HCT116 (cell line): ENCODE results near the gene CHRNA9. TPM values are rescaled to one million over a fixed set of nuclear protein-coding genes. Genes with fewer than 3 reads are reported as not detected.

Source experiments
- ATAC-seq: fragments of 200-7000 bp; cut with Tn5 transposase; 2 replicates; pipeline ENCODE4 v1.9.1; 2020; ENCODE audit warnings: mild to moderate bottlenecking, moderate library complexity
- BruUV-seq: library from RNA; stranded (reverse); fragments of 400-500 nt; replicated peaks from 2 replicates; lab custom pipeline; 2021; lab: Mats Ljungman, UMichigan
- CTCF ChIA-PET: fragments of 300-600 bp; sonication (Branson Sonifier 250); formaldehyde crosslinking; loops from one replicate; lab custom pipeline; 2021; ENCODE audit warnings: antibody characterized with exemption; lab: Charles Lee
- POLR2A ChIA-PET: fragments of 300-600, 350-600 bp; sonication (Branson Sonifier 250); formaldehyde crosslinking; loops from one replicate; lab custom pipeline; 2021; ENCODE audit warnings: antibody characterized with exemption; lab: Charles Lee
- RAD21 ChIA-PET, 2 experiments: fragments of 300-600 bp; sonication (Branson Sonifier 250); formaldehyde crosslinking; loops; one replicate each; lab custom pipeline; 2023; ENCODE audit warnings: low total read pairs in 2 of 2; ENCODE audit not compliant: uncharacterized antibody in 2 of 2, unreplicated experiment in 2 of 2, low non-redundant PET in 1 of 2; lab: Charles Lee
- DNase-seq: peaks from one replicate; pipeline ENCODE4 v3.0.0-alpha.2; 2010; ENCODE audit warnings: low read depth, low spot score
- H2AFZ ChIP-seq: fragments of 200-600 bp; shearing (Covaris generic), sonication (generic); 2 replicates; pipeline ENCODE4 v1.6.1; 2017; ENCODE audit warnings: low read depth, mixed run types, mixed read lengths, antibody characterized with exemption, low read length; ENCODE audit not compliant: poor library complexity, severe bottlenecking
- H3K27ac ChIP-seq: 2 replicates; pipeline ENCODE4 v1.5.1; 2012; ENCODE audit warnings: low read depth, low read length
- H3K27me3 ChIP-seq: fragments of 200-600 bp; sonication (generic); 2 replicates; pipeline ENCODE4 v1.6.1; 2016; ENCODE audit warnings: mixed run types, low read length, mixed read lengths; ENCODE audit not compliant: insufficient read depth
- H3K36me3 ChIP-seq, 2 experiments: fragments of 200-500 bp in 1 of 2; fragments of 200-600 bp in 1 of 2; sonication (Bioruptor generic) in 1 of 2; sonication (generic) in 1 of 2; 2 replicates each; pipeline versions ENCODE4 v1.5.1 to v1.6.1; 2014 to 2016; ENCODE audit warnings: low read length in 2 of 2, inconsistent platforms in 1 of 2, mixed read lengths in 1 of 2, mixed run types in 1 of 2; ENCODE audit not compliant: insufficient read depth in 2 of 2, control insufficient read depth in 1 of 2
- H3K4me1 ChIP-seq, 2 experiments: fragments of 200-600 bp in 1 of 2; sonication (generic) in 1 of 2; 2 replicates each; pipeline versions ENCODE4 v1.5.1 to v1.6.1; 2012 to 2017; ENCODE audit warnings: low read length in 2 of 2, inconsistent platforms in 1 of 2, mild to moderate bottlenecking in 1 of 2, mixed read lengths in 1 of 2, mixed run types in 1 of 2, moderate library complexity in 1 of 2; ENCODE audit not compliant: insufficient read depth in 2 of 2, control insufficient read depth in 1 of 2
- H3K4me2 ChIP-seq: fragments of 200-600 bp; sonication (generic); 2 replicates; pipeline ENCODE4 v1.6.1; 2017; ENCODE audit warnings: mixed run types, low read length, mixed read lengths
- H3K4me3 ChIP-seq, 2 experiments: fragments of 200-600 bp in 1 of 2; sonication (generic) in 1 of 2; replicated peaks in 1 of 2; 2 replicates each; pipeline ENCODE4 v1.5.1; 2011 to 2016; ENCODE audit warnings: low read length in 2 of 2, control low read depth in 1 of 2, low read depth in 1 of 2, mild to moderate bottlenecking in 1 of 2, mixed read lengths in 1 of 2, mixed run types in 1 of 2
- H3K79me2 ChIP-seq: fragments of 200-600 bp; sonication (generic); 2 replicates; pipeline ENCODE4 v1.6.1; 2017; ENCODE audit warnings: mild to moderate bottlenecking, mixed run types, low read length, moderate library complexity, mixed read lengths; ENCODE audit not compliant: insufficient read depth
- H3K9ac ChIP-seq: fragments of 200-600 bp; sonication (generic); 2 replicates; pipeline ENCODE4 v1.6.1; 2016; ENCODE audit warnings: low read length, mixed read lengths
- H3K9me2 ChIP-seq: fragments of 200-600 bp; sonication (generic), shearing (Covaris generic); 2 replicates; pipeline ENCODE4 v1.6.1; 2017; ENCODE audit warnings: mixed run types, mild to moderate bottlenecking, moderate library complexity; ENCODE audit not compliant: insufficient read depth
- H3K9me3 ChIP-seq, 2 experiments: fragments of 200-500 bp in 1 of 2; fragments of 200-600 bp in 1 of 2; sonication (Bioruptor generic) in 1 of 2; sonication (generic) in 1 of 2; 2 replicates each; pipeline ENCODE4 v1.6.1; 2014 to 2017; ENCODE audit warnings: low read length in 2 of 2, mixed read lengths in 2 of 2, inconsistent platforms in 1 of 2, low read depth in 1 of 2, mild to moderate bottlenecking in 1 of 2, mixed run types in 1 of 2, moderate library complexity in 1 of 2; ENCODE audit not compliant: control insufficient read depth in 1 of 2, insufficient read depth in 1 of 2
- H4K20me1 ChIP-seq: fragments of 200-600 bp; sonication (generic), shearing (Covaris generic); 2 replicates; pipeline ENCODE4 v1.6.1; 2017; ENCODE audit warnings: mixed run types, mild to moderate bottlenecking, moderate library complexity; ENCODE audit not compliant: insufficient read depth
- CBX3 ChIP-seq: IDR thresholded peaks from 2 replicates; pipeline ENCODE4 v1.6.1; 2012; ENCODE audit warnings: low read depth
- CEBPB ChIP-seq: IDR thresholded peaks from 2 replicates; pipeline ENCODE4 v1.6.1; 2012; ENCODE audit warnings: low read depth
- ELF1 ChIP-seq: IDR thresholded peaks from 2 replicates; pipeline ENCODE4 v1.6.1; 2012; ENCODE audit warnings: low read depth, borderline replicate concordance
- EZH2 ChIP-seq: fragments of 200-600 bp; sonication (generic); IDR thresholded peaks from 2 replicates; pipeline ENCODE4 v1.6.1; 2017; ENCODE audit warnings: antibody characterized with exemption, mixed run types
- FOSL1 ChIP-seq: IDR thresholded peaks from 2 replicates; pipeline ENCODE4 v1.6.1; 2012; ENCODE audit warnings: low read depth
- POLR2A ChIP-seq: IDR thresholded peaks from 2 replicates; pipeline ENCODE4 v1.7.0; 2011; ENCODE audit warnings: borderline replicate concordance; ENCODE audit not compliant: insufficient read depth, insufficient read length; ENCODE audit errors: extremely low read depth
- POLR2AphosphoS5 ChIP-seq: IDR thresholded peaks from 2 replicates; pipeline ENCODE4 v1.6.1; 2011; ENCODE audit warnings: mild to moderate bottlenecking, low read depth, low read length, moderate library complexity
- RAD21 ChIP-seq: IDR thresholded peaks from 2 replicates; pipeline ENCODE4 v1.6.1; 2012; ENCODE audit warnings: low read depth, mild to moderate bottlenecking
- SIN3A ChIP-seq: IDR thresholded peaks from 2 replicates; pipeline ENCODE4 v1.6.1; 2012; ENCODE audit warnings: low read depth
- SP1 ChIP-seq: IDR thresholded peaks from 2 replicates; pipeline ENCODE4 v1.6.1; 2012; ENCODE audit warnings: low read depth
- SRF ChIP-seq: IDR thresholded peaks from 2 replicates; pipeline ENCODE4 v1.6.1; 2012; ENCODE audit warnings: low read depth
- TCF7L2 ChIP-seq: IDR thresholded peaks from 2 replicates; pipeline ENCODE4 v1.7.0; 2011; ENCODE audit warnings: borderline replicate concordance, inconsistent platforms; ENCODE audit not compliant: insufficient read depth, insufficient read length; ENCODE audit errors: extremely low read depth
- YY1 ChIP-seq: IDR thresholded peaks from 2 replicates; pipeline ENCODE4 v1.6.1; 2011; ENCODE audit warnings: low read length, low read depth, moderate library complexity, mild to moderate bottlenecking; ENCODE audit not compliant: insufficient replicate concordance; ENCODE audit errors: extremely low read depth
- ZFX ChIP-seq: fragments of 450-650 bp; IDR thresholded peaks from 2 replicates; pipeline ENCODE4 v1.6.1; 2017
- ZNF274 ChIP-seq: fragments of 200-500 bp; sonication (Bioruptor generic); IDR thresholded peaks from 2 replicates; pipeline ENCODE4 v1.6.1; 2014; ENCODE audit warnings: mild to moderate bottlenecking, low read depth, low read length, inconsistent platforms
- intact Hi-C: fragments of 100-400 bp; cut with micrococcal nuclease; formaldehyde crosslinking; loops from 2 replicates; pipeline ENCODE4 v1.10.0; 2022
- total RNA-seq: library from RNA; stranded (reverse); gene quantifications from one replicate; pipeline ENCODE4 v1.2.1, GENCODE V29; 2021; ENCODE audit not compliant: unreplicated experiment
- TF ChIP-seq, protein P1 (sequence below): IDR thresholded peaks from 2 replicates; pipeline ENCODE4 v1.6.1; 2012
- TF ChIP-seq, protein P2 (sequence below): IDR thresholded peaks from 2 replicates; pipeline ENCODE4 v1.6.1; 2012
- TF ChIP-seq, protein P3 (sequence below): IDR thresholded peaks from 2 replicates; pipeline ENCODE4 v1.6.1; 2011; ENCODE audit warnings: mild to moderate bottlenecking, low read length, moderate library complexity; ENCODE audit not compliant: insufficient replicate concordance; ENCODE audit errors: extremely low read depth

Gene CHRNA9
- total RNA-seq, 1 experiment from 2014 or later: not detected

- CTCF ChIA-PET: no interaction called here
Observed at GRCh38 chr4:40347472-40347871, 12.3 kb downstream of the CHRNA9 start.

More at GRCh38 chr4:40347472-40347871, 12.3 kb downstream of the CHRNA9 start:
- intact Hi-C loops: no loop called here
- Histone ChIP-seq H2AFZ (no peak overlapping the region), H3K79me2 (no peaks in the 10 kb centered on the region), H3K9me3 (no peaks in the 10 kb centered on the region), H3K4me3 (no peak overlapping the region), H3K4me2 (no peak overlapping the region), H3K36me3 (no peaks in the 10 kb centered on the region), H4K20me1 (no peaks in the 10 kb centered on the region), H3K4me1 (no peaks in the 10 kb centered on the region), H3K9me2 (no peaks in the 10 kb centered on the region), H3K9ac (no peak overlapping the region), H3K27ac (no peak overlapping the region), H3K27me3 (no peaks in the 10 kb centered on the region)
- DNase-seq (no peak), ATAC-seq (no peak)
- ChIA-PET RAD21 (no interaction called here), POLR2A (no interaction called here)
- TF ChIP-seq SP1 (no peak), CEBPB (no peak), CBX3 (no peak), ZNF274 (no peak), POLR2A (no peak), RAD21 (no peak), POLR2AphosphoS5 (no peak), SIN3A (no peak), EZH2 (no peak), SRF (no peak), ZFX (no peak), ELF1 (no peak), TCF7L2 (no peak), FOSL1 (no peak), YY1 (no peak)
- TF ChIP-seq, protein P1, sequence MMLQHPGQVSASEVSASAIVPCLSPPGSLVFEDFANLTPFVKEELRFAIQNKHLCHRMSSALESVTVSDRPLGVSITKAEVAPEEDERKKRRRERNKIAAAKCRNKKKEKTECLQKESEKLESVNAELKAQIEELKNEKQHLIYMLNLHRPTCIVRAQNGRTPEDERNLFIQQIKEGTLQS: no peak
- TF ChIP-seq, protein P2, sequence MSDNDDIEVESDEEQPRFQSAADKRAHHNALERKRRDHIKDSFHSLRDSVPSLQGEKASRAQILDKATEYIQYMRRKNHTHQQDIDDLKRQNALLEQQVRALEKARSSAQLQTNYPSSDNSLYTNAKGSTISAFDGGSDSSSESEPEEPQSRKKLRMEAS: no peak
- TF ChIP-seq, protein P3, sequence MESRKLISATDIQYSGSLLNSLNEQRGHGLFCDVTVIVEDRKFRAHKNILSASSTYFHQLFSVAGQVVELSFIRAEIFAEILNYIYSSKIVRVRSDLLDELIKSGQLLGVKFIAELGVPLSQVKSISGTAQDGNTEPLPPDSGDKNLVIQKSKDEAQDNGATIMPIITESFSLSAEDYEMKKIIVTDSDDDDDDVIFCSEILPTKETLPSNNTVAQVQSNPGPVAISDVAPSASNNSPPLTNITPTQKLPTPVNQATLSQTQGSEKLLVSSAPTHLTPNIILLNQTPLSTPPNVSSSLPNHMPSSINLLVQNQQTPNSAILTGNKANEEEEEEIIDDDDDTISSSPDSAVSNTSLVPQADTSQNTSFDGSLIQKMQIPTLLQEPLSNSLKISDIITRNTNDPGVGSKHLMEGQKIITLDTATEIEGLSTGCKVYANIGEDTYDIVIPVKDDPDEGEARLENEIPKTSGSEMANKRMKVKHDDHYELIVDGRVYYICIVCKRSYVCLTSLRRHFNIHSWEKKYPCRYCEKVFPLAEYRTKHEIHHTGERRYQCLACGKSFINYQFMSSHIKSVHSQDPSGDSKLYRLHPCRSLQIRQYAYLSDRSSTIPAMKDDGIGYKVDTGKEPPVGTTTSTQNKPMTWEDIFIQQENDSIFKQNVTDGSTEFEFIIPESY: no peak
- no TSS peak for BruUV-seq
